OCI-LY7 (cell line): ENCODE measurements around the gene EFNA5. TPM values are rescaled to one million over a fixed set of nuclear protein-coding genes. Genes with fewer than 3 reads are reported as not detected.
A peak's percentile ranks its signal among the peaks of the same experiment; 100 is the strongest.

Experiments used
- BruUV-seq: library from RNA; stranded (reverse); fragments of 400-500 nt; replicated peaks from 2 replicates; lab custom pipeline; 2021; lab: Mats Ljungman, UMichigan
- CTCF ChIA-PET: fragments of 300-600 bp; sonication (Branson Sonifier 250); formaldehyde crosslinking; loops from one replicate; lab custom pipeline; 2022; ENCODE audit warnings: antibody characterized with exemption; ENCODE audit not compliant: unreplicated experiment; lab: Charles Lee
- POLR2A ChIA-PET: fragments of 300-600 bp; sonication (Branson Sonifier 250); formaldehyde crosslinking; loops from one replicate; lab custom pipeline; 2022; ENCODE audit warnings: antibody characterized with exemption; lab: Charles Lee
- DNase-seq: peaks from one replicate; pipeline ENCODE4 v3.0.0-alpha.2; 2015; ENCODE audit warnings: low spot score
- H2AFZ ChIP-seq: fragments of 200-600 bp; sonication (generic), shearing (Covaris generic); 2 replicates; pipeline ENCODE4 v1.6.1; 2014; ENCODE audit warnings: mild to moderate bottlenecking, antibody characterized with exemption, low read length, moderate library complexity
- H3K27ac ChIP-seq: fragments of 200-600 bp; sonication (generic); 2 replicates; pipeline ENCODE4 v1.5.1; 2014; ENCODE audit warnings: mixed run types, low read depth, mild to moderate bottlenecking, moderate library complexity, low read length, inconsistent platforms; ENCODE audit not compliant: poor library complexity, severe bottlenecking
- H3K36me3 ChIP-seq: fragments of 200-600 bp; sonication (generic); 2 replicates; pipeline ENCODE4 v1.6.1; 2014; ENCODE audit warnings: mild to moderate bottlenecking, antibody characterized with exemption, low read length, moderate library complexity, mixed read lengths; ENCODE audit not compliant: insufficient read depth
- H3K4me1 ChIP-seq: fragments of 200-600 bp; sonication (generic); 2 replicates; pipeline ENCODE4 v1.5.1; 2014; ENCODE audit warnings: mild to moderate bottlenecking, low read length; ENCODE audit not compliant: insufficient read depth, poor library complexity, severe bottlenecking
- H3K4me2 ChIP-seq: fragments of 200-600 bp; sonication (generic); 2 replicates; pipeline ENCODE4 v1.6.1; 2014; ENCODE audit warnings: mild to moderate bottlenecking, low read length
- H3K4me3 ChIP-seq: fragments of 200-600 bp; sonication (generic); 2 replicates; pipeline ENCODE4 v1.5.1; 2014; ENCODE audit warnings: mild to moderate bottlenecking, low read depth, low read length; ENCODE audit not compliant: poor library complexity, severe bottlenecking
- H3K79me2 ChIP-seq: fragments of 200-600 bp; sonication (generic); 2 replicates; pipeline ENCODE4 v1.6.1; 2016; ENCODE audit warnings: low read depth, mild to moderate bottlenecking, low read length, moderate library complexity, mixed read lengths; ENCODE audit not compliant: insufficient read depth
- H3K9me2 ChIP-seq: fragments of 200-600 bp; sonication (generic); 2 replicates; pipeline ENCODE4 v1.6.1; 2016; ENCODE audit warnings: mild to moderate bottlenecking, low read length, mixed read lengths; ENCODE audit not compliant: insufficient read depth
- H3K9me3 ChIP-seq: fragments of 200-600 bp; sonication (generic); 2 replicates; pipeline ENCODE4 v1.6.1; 2014; ENCODE audit warnings: mild to moderate bottlenecking, mixed run types, low read length, mixed read lengths
- H4K20me1 ChIP-seq: fragments of 200-600 bp; sonication (generic); 2 replicates; pipeline ENCODE4 v1.6.1; 2014; ENCODE audit warnings: mild to moderate bottlenecking, antibody characterized with exemption, low read length, moderate library complexity, mixed read lengths; ENCODE audit not compliant: insufficient read depth
- EZH2phosphoT487 ChIP-seq: fragments of 200-600 bp; sonication (generic); IDR thresholded peaks from 2 replicates; pipeline ENCODE4 v1.6.1; 2018; ENCODE audit warnings: low read depth, borderline replicate concordance, mild to moderate bottlenecking, mixed run types, antibody characterized with exemption, low read length, moderate library complexity, mixed read lengths
- intact Hi-C: fragments of 100-400 bp; cut with micrococcal nuclease; formaldehyde crosslinking; loops from one replicate; pipeline ENCODE4 v1.10.0; 2022; ENCODE audit not compliant: unreplicated experiment
- total RNA-seq, 2 experiments: library from RNA; depleted of rRNA in 1 of 2; stranded (reverse); fragments of >200 nt in 1 of 2; shearing (Covaris generic) in 1 of 2; gene quantifications; 2 replicates each; pipeline ENCODE4 v1.2.3, GENCODE V29; 2014 to 2022
- TF ChIP-seq, protein P1 (sequence below): fragments of 200-600 bp; sonication (generic); conservative IDR thresholded peaks from 2 replicates; pipeline ENCODE4 v1.5.1; 2014; ENCODE audit warnings: mild to moderate bottlenecking, antibody characterized with exemption, low read length, moderate library complexity, mixed read lengths

EFNA5 gene
- total RNA-seq, 2 experiments from 2014 or later = 2.1 to 3.1 TPM

DNA sequence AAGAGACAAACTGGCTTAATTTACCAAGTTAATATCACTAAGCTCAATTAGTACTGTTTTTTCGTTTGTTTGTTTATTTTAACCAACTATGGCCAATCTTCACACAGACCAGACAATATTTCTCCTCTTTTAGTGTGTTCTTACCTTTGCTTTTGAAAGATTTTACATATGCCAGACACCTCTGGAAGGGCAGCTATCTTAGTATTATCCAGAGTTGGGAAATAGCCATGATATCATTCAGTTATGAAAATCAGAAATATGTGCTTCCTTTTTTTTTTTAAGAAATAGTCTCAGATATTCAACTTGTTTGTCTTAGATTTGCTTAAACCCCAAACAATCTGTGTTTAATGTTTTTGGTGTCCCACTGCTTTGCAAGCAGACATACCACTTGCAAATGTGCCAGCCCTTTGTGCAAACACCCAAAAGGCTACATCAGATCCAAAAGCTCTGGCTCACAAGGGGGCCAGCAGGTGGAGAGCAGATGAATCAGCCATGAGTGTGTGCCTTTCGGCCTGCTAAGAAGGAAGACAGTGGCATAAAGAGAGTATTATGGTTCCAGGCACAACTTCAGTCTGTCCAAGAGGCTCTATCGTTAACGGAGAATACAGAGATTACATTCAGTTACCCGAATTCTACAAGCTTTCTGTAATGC is 147.6 kb downstream of the EFNA5 start:
- Histone ChIP-seq H3K79me2 (no peaks in the 10 kb centered on the region), H3K4me3 (no peak overlapping the region), H3K4me1 (peaks cover 56% of the 10 kb centered on the region), H3K4me2 (no peak overlapping the region), H3K36me3 (no peaks in the 10 kb centered on the region), H2AFZ (peak overlapping the region; percentile 4; the same call in 1 of the 2 replicates), H3K9me2 (no peaks in the 10 kb centered on the region), H4K20me1 (no peaks in the 10 kb centered on the region), H3K9me3 (no peaks in the 10 kb centered on the region), H3K27ac (no peak overlapping the region)
- ChIA-PET POLR2A (interaction anchor here (0.6 to 3.2 kb wide), 21 partner anchors 8 to 269 kb away, joined by 3 to 13 read pairs (median 3); no protein-coding TSS in a partner anchor), CTCF (interaction anchor here (1.0 to 1.1 kb wide), 2 partner anchors 10 to 49 kb away, joined by 3 to 4 read pairs; no protein-coding TSS in a partner anchor)
- no peak for DNase-seq
- no TSS peak for BruUV-seq
- intact Hi-C loops = no loop called here
- TF ChIP-seq EZH2phosphoT487 = no peak
- TF ChIP-seq, protein P1, sequence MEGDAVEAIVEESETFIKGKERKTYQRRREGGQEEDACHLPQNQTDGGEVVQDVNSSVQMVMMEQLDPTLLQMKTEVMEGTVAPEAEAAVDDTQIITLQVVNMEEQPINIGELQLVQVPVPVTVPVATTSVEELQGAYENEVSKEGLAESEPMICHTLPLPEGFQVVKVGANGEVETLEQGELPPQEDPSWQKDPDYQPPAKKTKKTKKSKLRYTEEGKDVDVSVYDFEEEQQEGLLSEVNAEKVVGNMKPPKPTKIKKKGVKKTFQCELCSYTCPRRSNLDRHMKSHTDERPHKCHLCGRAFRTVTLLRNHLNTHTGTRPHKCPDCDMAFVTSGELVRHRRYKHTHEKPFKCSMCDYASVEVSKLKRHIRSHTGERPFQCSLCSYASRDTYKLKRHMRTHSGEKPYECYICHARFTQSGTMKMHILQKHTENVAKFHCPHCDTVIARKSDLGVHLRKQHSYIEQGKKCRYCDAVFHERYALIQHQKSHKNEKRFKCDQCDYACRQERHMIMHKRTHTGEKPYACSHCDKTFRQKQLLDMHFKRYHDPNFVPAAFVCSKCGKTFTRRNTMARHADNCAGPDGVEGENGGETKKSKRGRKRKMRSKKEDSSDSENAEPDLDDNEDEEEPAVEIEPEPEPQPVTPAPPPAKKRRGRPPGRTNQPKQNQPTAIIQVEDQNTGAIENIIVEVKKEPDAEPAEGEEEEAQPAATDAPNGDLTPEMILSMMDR = no peak

DNA sequence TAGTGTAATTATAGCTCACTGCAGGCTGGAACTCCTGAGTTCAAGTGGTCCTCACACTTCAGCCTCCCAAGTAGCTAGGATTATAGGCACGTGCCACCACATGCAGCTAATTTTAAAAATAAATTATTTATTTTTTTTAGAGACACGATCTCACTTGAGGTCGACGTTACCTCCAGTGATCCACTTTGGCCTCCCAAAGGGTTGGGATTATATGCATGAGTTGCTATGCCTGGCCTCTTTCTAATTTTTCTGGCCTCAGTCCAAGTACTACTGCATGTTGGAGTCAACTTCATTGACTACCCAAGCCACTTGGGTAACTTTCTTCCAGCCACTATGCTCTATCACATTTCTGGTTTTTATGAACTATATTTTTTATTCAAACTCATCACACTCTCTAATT is 148.3 kb downstream of the EFNA5 start:
- Histone ChIP-seq H3K4me2 (no peak overlapping the region), H3K27ac (no peak overlapping the region), H3K9me3 (no peaks in the 10 kb centered on the region), H3K36me3 (no peaks in the 10 kb centered on the region), H3K9me2 (no peaks in the 10 kb centered on the region), H3K4me1 (peaks cover 63% of the 10 kb centered on the region), H2AFZ (peak overlapping the region; percentile 10; the same call in 1 of the 2 replicates), H4K20me1 (no peaks in the 10 kb centered on the region), H3K4me3 (no peak overlapping the region), H3K79me2 (no peaks in the 10 kb centered on the region)
- no peak for TF ChIP-seq EZH2phosphoT487
- TF ChIP-seq, protein P1 = no peak
- no TSS peak for BruUV-seq
- POLR2A ChIA-PET = interaction anchor here (0.6 to 3.2 kb wide), 17 partner anchors 8 to 159 kb away, joined by 3 to 13 read pairs (median 4); no protein-coding TSS in a partner anchor
- DNase-seq = no peak
- intact Hi-C loops = no loop called here
- CTCF ChIA-PET = interaction anchor here (1.0 to 1.1 kb wide), 2 partner anchors 9 to 50 kb away, joined by 3 to 4 read pairs; no protein-coding TSS in a partner anchor
